ENCODE results near the gene FKTN.

Gene FKTN

DNA sequence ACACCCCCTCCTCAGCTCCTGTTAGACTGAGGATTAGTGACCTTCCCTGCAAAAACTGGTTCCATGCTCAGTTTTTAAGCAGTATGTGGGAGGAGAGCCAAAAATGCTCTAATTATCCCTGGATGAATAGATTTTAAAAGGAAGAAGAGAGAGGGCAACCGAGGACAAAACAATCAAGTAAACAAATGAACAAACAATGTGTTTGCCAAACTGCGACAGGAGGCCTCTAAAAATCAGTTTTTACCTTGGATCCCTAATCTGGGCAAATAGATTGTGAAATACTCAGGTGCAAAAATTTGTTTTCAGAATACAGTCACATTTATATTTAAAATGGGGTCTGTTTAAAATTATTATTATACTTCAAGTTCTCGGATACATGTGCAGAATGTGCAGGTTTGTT is 112.8 kb downstream of the FKTN start:
- Histone ChIP-seq H3K36me3 (ENCODE audit: control insufficient read depth, insufficient read depth, low read length) (no peaks in the 10 kb centered on the region), H3K4me1 (ENCODE audit: control insufficient read depth, insufficient read depth, low read length) (no peaks in the 10 kb centered on the region), H3K27ac (ENCODE audit: low read depth, low read length) (no peak overlapping the region), H3K9ac (ENCODE audit: low read length) (no peak overlapping the region), H3K27me3 (ENCODE audit: control insufficient read depth, insufficient read depth, low read length) (no peaks in the 10 kb centered on the region), H3K4me3 (ENCODE audit: low read length) (no peak overlapping the region)

DNA sequence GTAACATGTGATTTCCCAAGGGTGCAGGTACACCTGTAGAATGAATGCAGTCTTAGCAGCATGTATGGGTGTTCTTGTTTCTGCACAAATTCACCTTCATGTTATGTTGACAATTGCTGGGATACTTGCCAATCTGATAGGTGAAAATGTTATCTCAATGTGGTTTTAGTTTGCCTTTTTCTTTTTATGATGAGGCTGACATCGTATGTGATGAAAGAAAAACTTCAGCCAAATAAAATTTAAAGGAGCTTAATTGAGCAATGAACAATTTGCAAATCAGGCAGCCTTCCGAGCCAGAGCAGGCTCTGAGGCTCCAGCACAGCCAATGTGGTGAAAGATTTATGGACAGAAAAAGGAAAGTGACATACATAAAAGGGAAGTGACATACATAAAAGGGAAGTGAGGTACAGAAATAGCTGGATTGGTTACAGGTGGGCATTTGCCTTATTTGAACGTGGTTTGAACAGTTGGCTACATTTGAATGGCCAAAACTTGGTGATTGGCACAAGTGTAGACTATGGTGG is 114.8 kb downstream of the FKTN start:
- H3K27me3 ChIP-seq (ENCODE audit: control insufficient read depth, insufficient read depth, low read length), result no peaks in the 10 kb centered on the region
- no peak overlapping the region for H3K9ac ChIP-seq (ENCODE audit: low read length)
- no peak overlapping the region for H3K27ac ChIP-seq (ENCODE audit: low read depth, low read length)
- no peak overlapping the region for H3K4me3 ChIP-seq (ENCODE audit: low read length)
- H3K4me1 ChIP-seq (ENCODE audit: control insufficient read depth, insufficient read depth, low read length), result no peaks in the 10 kb centered on the region
- no peaks in the 10 kb centered on the region for H3K36me3 ChIP-seq (ENCODE audit: control insufficient read depth, insufficient read depth, low read length)

DNA sequence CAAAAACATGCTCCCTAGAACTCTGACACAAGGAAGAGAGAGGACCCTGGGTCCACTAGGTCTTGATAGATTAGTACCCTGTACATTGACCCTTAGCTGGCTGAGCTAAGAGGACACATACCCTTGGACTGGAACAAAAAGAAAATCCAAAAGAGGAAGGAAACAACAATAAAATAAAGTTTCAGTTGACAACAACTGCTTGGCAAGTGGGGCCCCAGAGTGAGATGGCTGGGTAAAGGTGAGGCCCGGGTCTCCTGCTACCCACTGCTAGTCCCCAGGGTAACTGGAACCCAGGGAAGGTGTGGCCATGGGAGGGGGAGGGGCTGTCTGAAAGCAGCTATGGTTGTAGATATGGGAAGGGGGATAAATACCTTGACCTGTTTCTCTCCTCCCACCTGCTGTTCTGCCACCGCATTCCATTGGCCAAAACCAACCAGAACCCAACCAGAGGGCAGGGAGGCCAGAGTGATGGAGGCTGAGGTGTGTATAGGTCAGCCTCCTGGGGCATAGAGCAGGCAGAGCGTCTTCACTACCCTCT is 116.0 kb downstream of the FKTN start:
- Histone ChIP-seq H3K36me3 (ENCODE audit: control insufficient read depth, insufficient read depth, low read length) (no peaks in the 10 kb centered on the region), H3K27me3 (ENCODE audit: control insufficient read depth, insufficient read depth, low read length) (no peaks in the 10 kb centered on the region), H3K4me1 (ENCODE audit: control insufficient read depth, insufficient read depth, low read length) (no peaks in the 10 kb centered on the region), H3K4me3 (ENCODE audit: low read length) (no peak overlapping the region), H3K27ac (ENCODE audit: low read depth, low read length) (no peak overlapping the region), H3K9ac (ENCODE audit: low read length) (no peak overlapping the region)

- Histone ChIP-seq H3K27ac (ENCODE audit: low read depth, low read length) (no peak overlapping the region), H3K9ac (ENCODE audit: low read length) (no peak overlapping the region), H3K27me3 (ENCODE audit: control insufficient read depth, insufficient read depth, low read length) (no peaks in the 10 kb centered on the region), H3K4me1 (ENCODE audit: control insufficient read depth, insufficient read depth, low read length) (no peaks in the 10 kb centered on the region), H3K4me3 (ENCODE audit: low read length) (no peak overlapping the region), H3K36me3 (ENCODE audit: control insufficient read depth, insufficient read depth, low read length) (no peaks in the 10 kb centered on the region)
Observed at GRCh38 chr9:105676351-105676923, 118.5 kb downstream of the FKTN start.

DNA sequence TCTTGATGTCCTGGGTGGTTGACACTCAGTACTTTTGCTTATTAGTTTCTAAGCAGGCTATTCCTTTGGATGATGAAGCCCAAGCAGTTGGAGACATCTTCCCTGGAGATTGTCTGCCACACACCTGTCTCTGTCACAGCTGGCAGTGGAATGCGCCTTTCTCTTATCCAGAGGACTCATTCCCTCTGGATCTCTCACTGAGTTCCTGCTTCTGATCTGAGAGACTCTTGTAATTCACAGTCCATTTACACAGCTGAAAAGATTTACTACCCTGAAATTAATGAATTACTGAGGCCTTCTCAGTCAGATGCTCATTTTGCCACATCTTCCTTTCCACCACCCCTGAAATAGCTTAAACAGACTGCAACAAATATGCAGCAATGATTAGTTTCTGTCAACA is 120.2 kb downstream of the FKTN start:
- Histone ChIP-seq H3K27ac (ENCODE audit: low read depth, low read length) (no peak overlapping the region), H3K4me3 (ENCODE audit: low read length) (no peak overlapping the region)

GRCh38 chr9:105678781-105679180 is 120.8 kb downstream of the FKTN start:
- H3K27me3 ChIP-seq (ENCODE audit: control insufficient read depth, insufficient read depth, low read length), result no peaks in the 10 kb centered on the region
- H3K4me3 ChIP-seq (ENCODE audit: low read length), result no peak overlapping the region
- no peaks in the 10 kb centered on the region for H3K36me3 ChIP-seq (ENCODE audit: control insufficient read depth, insufficient read depth, low read length)
- H3K9ac ChIP-seq (ENCODE audit: low read length), result no peak overlapping the region
- no peak overlapping the region for H3K27ac ChIP-seq (ENCODE audit: low read depth, low read length)
- H3K4me1 ChIP-seq (ENCODE audit: control insufficient read depth, insufficient read depth, low read length), result no peaks in the 10 kb centered on the region

More for the DNA sequence above, 120.2 kb downstream of the FKTN start:
- no peaks in the 10 kb centered on the region for H3K27me3 ChIP-seq (ENCODE audit: control insufficient read depth, insufficient read depth, low read length)
- H3K36me3 ChIP-seq (ENCODE audit: control insufficient read depth, insufficient read depth, low read length), result no peaks in the 10 kb centered on the region
- no peaks in the 10 kb centered on the region for H3K4me1 ChIP-seq (ENCODE audit: control insufficient read depth, insufficient read depth, low read length)
- no peak overlapping the region for H3K9ac ChIP-seq (ENCODE audit: low read length)

DNA sequence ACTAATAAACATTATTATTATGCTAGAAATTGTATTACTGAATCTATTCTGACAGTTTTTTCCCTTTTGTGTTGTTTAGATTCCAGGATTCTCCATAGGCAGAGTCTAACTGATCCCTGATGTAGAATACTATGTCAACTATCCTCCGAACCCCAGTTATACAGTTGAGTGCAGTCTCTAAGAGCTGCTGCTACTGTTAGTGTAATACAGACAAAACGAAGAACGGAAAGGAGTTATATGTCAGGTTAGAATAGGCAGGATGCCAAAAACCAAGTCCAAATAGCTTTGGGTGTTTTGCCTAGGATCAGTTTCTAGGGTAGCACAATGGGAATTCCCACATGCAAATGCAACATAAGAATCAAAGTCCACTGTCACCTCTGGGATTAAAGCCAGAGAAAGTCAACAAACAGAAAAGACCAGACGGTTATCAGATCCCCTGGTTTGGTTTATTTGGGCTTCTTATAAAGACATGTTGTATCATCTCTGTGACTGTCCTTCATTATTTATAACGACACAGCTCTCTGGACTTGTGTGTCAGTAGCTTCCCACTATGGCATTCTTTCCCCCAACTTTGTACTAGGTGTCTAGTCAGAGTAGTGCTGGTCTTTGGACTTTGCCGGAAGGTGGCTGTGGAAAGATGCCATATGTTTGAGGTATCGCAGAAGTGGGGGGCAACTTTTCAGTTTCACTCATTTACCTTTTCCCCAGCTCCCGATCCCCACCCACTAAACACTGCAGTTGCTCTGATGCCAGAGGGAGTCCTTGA is 121.5 kb downstream of the FKTN start:
- no peaks in the 10 kb centered on the region for H3K36me3 ChIP-seq (ENCODE audit: control insufficient read depth, insufficient read depth, low read length)
- no peak overlapping the region for H3K27ac ChIP-seq (ENCODE audit: low read depth, low read length)
- no peaks in the 10 kb centered on the region for H3K27me3 ChIP-seq (ENCODE audit: control insufficient read depth, insufficient read depth, low read length)
- no peak overlapping the region for H3K9ac ChIP-seq (ENCODE audit: low read length)
- H3K4me1 ChIP-seq (ENCODE audit: control insufficient read depth, insufficient read depth, low read length), result no peaks in the 10 kb centered on the region
- no peak overlapping the region for H3K4me3 ChIP-seq (ENCODE audit: low read length)

GRCh38 chr9:105681313-105681712 is 123.4 kb downstream of the FKTN start:
- Histone ChIP-seq H3K4me3 (ENCODE audit: low read length) (no peak overlapping the region), H3K36me3 (ENCODE audit: control insufficient read depth, insufficient read depth, low read length) (no peaks in the 10 kb centered on the region), H3K9ac (ENCODE audit: low read length) (no peak overlapping the region), H3K27me3 (ENCODE audit: control insufficient read depth, insufficient read depth, low read length) (no peaks in the 10 kb centered on the region), H3K27ac (ENCODE audit: low read depth, low read length) (no peak overlapping the region), H3K4me1 (ENCODE audit: control insufficient read depth, insufficient read depth, low read length) (no peaks in the 10 kb centered on the region)

- Histone ChIP-seq H3K27me3 (ENCODE audit: control insufficient read depth, insufficient read depth, low read length) (no peaks in the 10 kb centered on the region), H3K4me1 (ENCODE audit: control insufficient read depth, insufficient read depth, low read length) (no peaks in the 10 kb centered on the region), H3K27ac (ENCODE audit: low read depth, low read length) (no peak overlapping the region), H3K36me3 (ENCODE audit: control insufficient read depth, insufficient read depth, low read length) (no peaks in the 10 kb centered on the region), H3K9ac (ENCODE audit: low read length) (no peak overlapping the region), H3K4me3 (ENCODE audit: low read length) (no peak overlapping the region)
Observed at GRCh38 chr9:105681724-105682123, 123.8 kb downstream of the FKTN start.

DNA sequence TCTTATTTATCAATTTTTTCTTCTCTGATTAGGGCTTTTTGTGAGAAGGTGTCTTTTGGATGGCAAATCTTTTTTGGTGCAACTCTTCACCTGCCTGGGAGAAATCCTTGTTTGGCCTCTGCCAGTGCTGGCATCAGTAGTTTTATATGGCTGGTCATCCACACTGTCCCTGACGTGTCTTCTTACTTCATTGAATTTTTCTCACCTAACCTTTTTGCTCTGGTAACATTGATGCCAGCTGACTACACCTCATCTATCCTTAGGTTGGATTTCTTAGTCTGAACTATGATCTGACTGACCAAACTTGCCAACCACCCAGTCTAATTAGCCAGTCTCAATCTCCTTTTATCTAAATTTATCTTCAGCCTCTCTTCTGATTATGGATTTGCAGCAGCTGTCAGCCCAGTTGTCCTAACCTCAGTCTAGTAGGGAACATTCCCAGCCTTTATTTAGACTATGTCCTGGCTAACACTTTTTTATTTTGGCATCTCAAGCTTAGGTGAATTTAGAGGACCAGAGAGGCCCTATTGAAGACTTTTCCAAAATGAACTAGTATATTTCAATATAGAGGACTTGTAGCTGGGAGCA is 125.9 kb downstream of the FKTN start:
- Histone ChIP-seq H3K27ac (ENCODE audit: low read depth, low read length) (no peak overlapping the region), H3K4me1 (ENCODE audit: control insufficient read depth, insufficient read depth, low read length) (no peaks in the 10 kb centered on the region), H3K9ac (ENCODE audit: low read length) (no peak overlapping the region), H3K4me3 (ENCODE audit: low read length) (no peak overlapping the region), H3K36me3 (ENCODE audit: control insufficient read depth, insufficient read depth, low read length) (no peaks in the 10 kb centered on the region), H3K27me3 (ENCODE audit: control insufficient read depth, insufficient read depth, low read length) (no peaks in the 10 kb centered on the region)

- Histone ChIP-seq H3K4me1 (ENCODE audit: control insufficient read depth, insufficient read depth, low read length) (no peaks in the 10 kb centered on the region), H3K27me3 (ENCODE audit: control insufficient read depth, insufficient read depth, low read length) (no peaks in the 10 kb centered on the region), H3K36me3 (ENCODE audit: control insufficient read depth, insufficient read depth, low read length) (no peaks in the 10 kb centered on the region), H3K4me3 (ENCODE audit: low read length) (no peak overlapping the region), H3K9ac (ENCODE audit: low read length) (no peak overlapping the region), H3K27ac (ENCODE audit: low read depth, low read length) (no peak overlapping the region)
Observed at GRCh38 chr9:105686936-105687335, 129.0 kb downstream of the FKTN start.
